GM23338 (cell line): ENCODE results near the gene ATXN7L1.

Source experiments
- EZH2 ChIP-seq: fragments of 200-600 bp; sonication (generic); IDR thresholded peaks from one replicate; pipeline ENCODE4 v1.8.0; 2017; ENCODE audit warnings: antibody characterized with exemption, mild to moderate bottlenecking, low read depth; ENCODE audit not compliant: unreplicated experiment
- EZH2phosphoT487 ChIP-seq: fragments of 200-600 bp; sonication (generic); IDR thresholded peaks from one replicate; pipeline ENCODE4 v1.8.1; 2018; ENCODE audit warnings: antibody characterized with exemption; ENCODE audit not compliant: unreplicated experiment
- JUNB ChIP-seq: IDR thresholded peaks from one replicate; pipeline ENCODE4 v1.6.1; 2016; ENCODE audit warnings: antibody characterized with exemption; ENCODE audit not compliant: unreplicated experiment
- POLR2AphosphoS5 ChIP-seq: IDR thresholded peaks from 2 replicates; pipeline ENCODE4 v1.6.1; 2016; ENCODE audit warnings: antibody characterized with exemption, low read depth
- TF ChIP-seq, protein P1 (sequence below), 2 experiments: fragments of 200-600 bp in 1 of 2; sonication (generic) in 1 of 2; conservative IDR thresholded peaks; 2 replicates each; pipeline versions ENCODE4 v1.5.1 to v1.6.1; 2016 to 2017; ENCODE audit warnings: antibody characterized with exemption in 2 of 2, low read depth in 2 of 2, mild to moderate bottlenecking in 2 of 2, moderate library complexity in 1 of 2
- TF ChIP-seq, protein P2 (sequence below): IDR thresholded peaks from 2 replicates; pipeline ENCODE4 v1.6.1; 2016; ENCODE audit warnings: antibody characterized with exemption
- TF ChIP-seq, protein P3 (sequence below): IDR thresholded peaks from one replicate; pipeline ENCODE4 v1.6.1; 2018; ENCODE audit warnings: antibody characterized with exemption; ENCODE audit not compliant: unreplicated experiment

DNA sequence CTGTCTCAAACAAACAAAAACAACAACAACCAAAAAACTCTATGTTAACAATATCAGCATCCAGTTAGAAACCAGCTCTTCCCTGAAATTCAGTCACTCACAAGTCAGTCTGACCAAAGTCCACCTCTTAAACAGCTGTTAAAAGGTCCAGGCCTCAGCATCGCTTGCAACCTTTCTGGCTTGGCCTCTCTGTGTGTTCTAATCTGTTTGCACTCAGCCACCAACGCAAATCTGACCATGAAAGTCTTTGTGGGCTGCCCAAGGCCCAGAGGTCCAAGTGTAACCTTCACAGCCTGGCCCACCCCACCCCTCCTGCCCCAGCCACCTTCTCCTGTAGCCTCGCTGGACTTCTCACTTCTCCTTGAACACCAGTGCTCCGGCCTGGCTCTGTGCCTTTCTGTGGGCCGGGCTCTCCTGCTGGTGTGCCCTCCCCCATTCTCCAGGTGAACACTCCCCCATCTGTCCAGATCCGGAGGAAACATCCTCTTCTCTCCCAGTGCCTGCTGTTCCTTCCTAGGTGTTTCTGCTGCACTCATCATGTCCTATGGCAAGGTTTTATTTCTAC is 222.9 kb downstream of the ATXN7L1 start:
- TF ChIP-seq, protein P1, sequence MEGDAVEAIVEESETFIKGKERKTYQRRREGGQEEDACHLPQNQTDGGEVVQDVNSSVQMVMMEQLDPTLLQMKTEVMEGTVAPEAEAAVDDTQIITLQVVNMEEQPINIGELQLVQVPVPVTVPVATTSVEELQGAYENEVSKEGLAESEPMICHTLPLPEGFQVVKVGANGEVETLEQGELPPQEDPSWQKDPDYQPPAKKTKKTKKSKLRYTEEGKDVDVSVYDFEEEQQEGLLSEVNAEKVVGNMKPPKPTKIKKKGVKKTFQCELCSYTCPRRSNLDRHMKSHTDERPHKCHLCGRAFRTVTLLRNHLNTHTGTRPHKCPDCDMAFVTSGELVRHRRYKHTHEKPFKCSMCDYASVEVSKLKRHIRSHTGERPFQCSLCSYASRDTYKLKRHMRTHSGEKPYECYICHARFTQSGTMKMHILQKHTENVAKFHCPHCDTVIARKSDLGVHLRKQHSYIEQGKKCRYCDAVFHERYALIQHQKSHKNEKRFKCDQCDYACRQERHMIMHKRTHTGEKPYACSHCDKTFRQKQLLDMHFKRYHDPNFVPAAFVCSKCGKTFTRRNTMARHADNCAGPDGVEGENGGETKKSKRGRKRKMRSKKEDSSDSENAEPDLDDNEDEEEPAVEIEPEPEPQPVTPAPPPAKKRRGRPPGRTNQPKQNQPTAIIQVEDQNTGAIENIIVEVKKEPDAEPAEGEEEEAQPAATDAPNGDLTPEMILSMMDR (conservative IDR thresholded peaks at IDR 0.05; ENCODE audit: low read depth in 2 of 2): no peak
- TF ChIP-seq POLR2AphosphoS5: no peak
- no peak for TF ChIP-seq EZH2phosphoT487
- TF ChIP-seq JUNB: no peak
- TF ChIP-seq, protein P2, sequence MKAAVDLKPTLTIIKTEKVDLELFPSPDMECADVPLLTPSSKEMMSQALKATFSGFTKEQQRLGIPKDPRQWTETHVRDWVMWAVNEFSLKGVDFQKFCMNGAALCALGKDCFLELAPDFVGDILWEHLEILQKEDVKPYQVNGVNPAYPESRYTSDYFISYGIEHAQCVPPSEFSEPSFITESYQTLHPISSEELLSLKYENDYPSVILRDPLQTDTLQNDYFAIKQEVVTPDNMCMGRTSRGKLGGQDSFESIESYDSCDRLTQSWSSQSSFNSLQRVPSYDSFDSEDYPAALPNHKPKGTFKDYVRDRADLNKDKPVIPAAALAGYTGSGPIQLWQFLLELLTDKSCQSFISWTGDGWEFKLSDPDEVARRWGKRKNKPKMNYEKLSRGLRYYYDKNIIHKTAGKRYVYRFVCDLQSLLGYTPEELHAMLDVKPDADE: no peak
- no peak for TF ChIP-seq EZH2
- TF ChIP-seq, protein P3, sequence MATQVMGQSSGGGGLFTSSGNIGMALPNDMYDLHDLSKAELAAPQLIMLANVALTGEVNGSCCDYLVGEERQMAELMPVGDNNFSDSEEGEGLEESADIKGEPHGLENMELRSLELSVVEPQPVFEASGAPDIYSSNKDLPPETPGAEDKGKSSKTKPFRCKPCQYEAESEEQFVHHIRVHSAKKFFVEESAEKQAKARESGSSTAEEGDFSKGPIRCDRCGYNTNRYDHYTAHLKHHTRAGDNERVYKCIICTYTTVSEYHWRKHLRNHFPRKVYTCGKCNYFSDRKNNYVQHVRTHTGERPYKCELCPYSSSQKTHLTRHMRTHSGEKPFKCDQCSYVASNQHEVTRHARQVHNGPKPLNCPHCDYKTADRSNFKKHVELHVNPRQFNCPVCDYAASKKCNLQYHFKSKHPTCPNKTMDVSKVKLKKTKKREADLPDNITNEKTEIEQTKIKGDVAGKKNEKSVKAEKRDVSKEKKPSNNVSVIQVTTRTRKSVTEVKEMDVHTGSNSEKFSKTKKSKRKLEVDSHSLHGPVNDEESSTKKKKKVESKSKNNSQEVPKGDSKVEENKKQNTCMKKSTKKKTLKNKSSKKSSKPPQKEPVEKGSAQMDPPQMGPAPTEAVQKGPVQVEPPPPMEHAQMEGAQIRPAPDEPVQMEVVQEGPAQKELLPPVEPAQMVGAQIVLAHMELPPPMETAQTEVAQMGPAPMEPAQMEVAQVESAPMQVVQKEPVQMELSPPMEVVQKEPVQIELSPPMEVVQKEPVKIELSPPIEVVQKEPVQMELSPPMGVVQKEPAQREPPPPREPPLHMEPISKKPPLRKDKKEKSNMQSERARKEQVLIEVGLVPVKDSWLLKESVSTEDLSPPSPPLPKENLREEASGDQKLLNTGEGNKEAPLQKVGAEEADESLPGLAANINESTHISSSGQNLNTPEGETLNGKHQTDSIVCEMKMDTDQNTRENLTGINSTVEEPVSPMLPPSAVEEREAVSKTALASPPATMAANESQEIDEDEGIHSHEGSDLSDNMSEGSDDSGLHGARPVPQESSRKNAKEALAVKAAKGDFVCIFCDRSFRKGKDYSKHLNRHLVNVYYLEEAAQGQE: no peak
